K562 (cell line): ENCODE results near the gene TOMM5. TPM values are rescaled to one million over a fixed set of nuclear protein-coding genes. Genes with fewer than 3 reads are reported as not detected.

Experiments
- DIDO1 ChIP-seq: fragments of 450-650 bp; IDR thresholded peaks from 2 replicates; pipeline ENCODE4 v1.6.1; 2016; ENCODE audit warnings: low read depth, missing biosample characterization, missing genetic modification characterization
- ETS2 ChIP-seq: IDR thresholded peaks from 2 replicates; pipeline ENCODE4 v1.6.1; 2016; ENCODE audit warnings: borderline replicate concordance, missing genetic modification characterization, mild to moderate bottlenecking, moderate library complexity, missing compliant biosample characterization; ENCODE audit not compliant: poor library complexity, severe bottlenecking
- GATA2 ChIP-seq: sonication (generic); formaldehyde crosslinking; IDR thresholded peaks from 2 replicates; pipeline ENCODE4 v1.4.0; 2020; ENCODE audit warnings: mild to moderate bottlenecking, missing genetic modification reagents
- HDAC2 ChIP-seq: fragments of 450-650 bp; IDR thresholded peaks from 2 replicates; pipeline ENCODE4 v1.6.1; 2016; ENCODE audit warnings: mild to moderate bottlenecking
- HLTF ChIP-seq: fragments of 450-650 bp; IDR thresholded peaks from 2 replicates; pipeline ENCODE4 v1.6.1; 2016
- KHSRP ChIP-seq: fragments of 450-650 bp; IDR thresholded peaks from 2 replicates; pipeline ENCODE4 v1.6.1; 2017
- PTTG1 ChIP-seq: fragments of 450-650 bp; IDR thresholded peaks from 2 replicates; pipeline ENCODE4 v1.6.1; 2016; ENCODE audit warnings: low read depth, mild to moderate bottlenecking, missing genetic modification characterization, missing compliant biosample characterization
- SP1 ChIP-seq: sonication (generic); formaldehyde crosslinking; IDR thresholded peaks from 2 replicates; pipeline ENCODE4 v1.8.1; 2022; ENCODE audit warnings: mild to moderate bottlenecking, missing genetic modification reagents
- STAT5B ChIP-seq: fragments of 250-450 bp; sonication (Bioruptor Pico); IDR thresholded peaks from 2 replicates; pipeline ENCODE4 v1.8.0; 2021; ENCODE audit warnings: mild to moderate bottlenecking, inconsistent platforms
- TCF3 ChIP-seq: sonication (generic); formaldehyde crosslinking; IDR thresholded peaks from 2 replicates; pipeline ENCODE4 v1.4.0; 2020; ENCODE audit warnings: mild to moderate bottlenecking, missing genetic modification reagents
- THAP12 ChIP-seq: fragments of 250-450 bp; sonication (Bioruptor Pico); IDR thresholded peaks from 2 replicates; pipeline ENCODE4 v1.9.0; 2021; ENCODE audit warnings: mild to moderate bottlenecking, inconsistent platforms
- ZBED1 ChIP-seq: IDR thresholded peaks from 2 replicates; pipeline ENCODE4 v1.6.1; 2014
- ZBTB1 ChIP-seq: sonication (generic); formaldehyde crosslinking; IDR thresholded peaks from 2 replicates; pipeline ENCODE4 v1.8.1; 2023; ENCODE audit warnings: missing genetic modification reagents, low read depth, mild to moderate bottlenecking, borderline replicate concordance
- ZBTB11 ChIP-seq, 3 experiments: fragments of 200-800 bp in 1 of 3; fragments of 250-450 bp in 1 of 3; fragments of 450-650 bp in 1 of 3; sonication (Bioruptor Pico) in 1 of 3; sonication (Bioruptor generic) in 1 of 3; formaldehyde crosslinking in 1 of 3; IDR thresholded peaks; 2 replicates each; pipeline versions ENCODE4 v1.6.1 to v1.8.0; 2016 to 2022; ENCODE audit warnings: mild to moderate bottlenecking in 2 of 3, missing genetic modification characterization in 2 of 3, missing compliant biosample characterization in 1 of 3, moderate library complexity in 1 of 3
- ZNF146 ChIP-seq: IDR thresholded peaks from one replicate; pipeline ENCODE4 v1.6.1; 2018; ENCODE audit warnings: missing compliant biosample characterization; ENCODE audit not compliant: unreplicated experiment
- ZNF717 ChIP-seq: fragments of 250-450 bp; sonication (Bioruptor Pico); IDR thresholded peaks from 2 replicates; pipeline ENCODE4 v1.5.0; 2021
- polyA plus RNA-seq, 8 experiments: library from polyadenylated mRNA; depleted of rRNA in 4 of 8; stranded (reverse) in 5 of 8; unstranded in 3 of 8; fragments of >200 nt; fragmentation: Nextera tagmentation in 2 of 8; fragmentation: Illumina TruSeq in 1 of 8; extraction: Ambion mirVana in 2 of 8; extraction: Trizol in 1 of 8; gene quantifications; 2 replicates each; pipeline versions ENCODE4 v1.2.1 to v1.2.3, GENCODE V29; 2011 to 2014; ENCODE audit warnings: inconsistent platforms in 1 of 8, missing spikeins in 1 of 8
- total RNA-seq, 7 experiments: library from RNA; depleted of rRNA in 6 of 7; stranded (reverse); fragments of >200 nt in 6 of 7; fragmentation: Illumina TruSeq in 2 of 7; extraction: Trizol in 2 of 7; gene quantifications; 2 replicates each; pipeline versions ENCODE4 v1.2.1 to v1.2.3, GENCODE V29; 2011 to 2021; ENCODE audit warnings: low replicate concordance in 1 of 7
- TF ChIP-seq, protein P1 (sequence below): fragments of 250-450 bp; sonication (Bioruptor Pico); IDR thresholded peaks from 2 replicates; pipeline ENCODE4 v1.4.0; 2020; ENCODE audit warnings: borderline replicate concordance
- TF ChIP-seq, protein P2 (sequence below): sonication (generic); formaldehyde crosslinking; IDR thresholded peaks from 2 replicates; pipeline ENCODE4 v1.5.0; 2020; ENCODE audit warnings: missing genetic modification reagents

The TOMM5 gene
- total and polyA plus RNA-seq, 9 of the 15 experiments (the other 6 are each of a cell fraction or from before 2014, with no cell fraction given): 262 to 1,742 (median 496) TPM

DNA sequence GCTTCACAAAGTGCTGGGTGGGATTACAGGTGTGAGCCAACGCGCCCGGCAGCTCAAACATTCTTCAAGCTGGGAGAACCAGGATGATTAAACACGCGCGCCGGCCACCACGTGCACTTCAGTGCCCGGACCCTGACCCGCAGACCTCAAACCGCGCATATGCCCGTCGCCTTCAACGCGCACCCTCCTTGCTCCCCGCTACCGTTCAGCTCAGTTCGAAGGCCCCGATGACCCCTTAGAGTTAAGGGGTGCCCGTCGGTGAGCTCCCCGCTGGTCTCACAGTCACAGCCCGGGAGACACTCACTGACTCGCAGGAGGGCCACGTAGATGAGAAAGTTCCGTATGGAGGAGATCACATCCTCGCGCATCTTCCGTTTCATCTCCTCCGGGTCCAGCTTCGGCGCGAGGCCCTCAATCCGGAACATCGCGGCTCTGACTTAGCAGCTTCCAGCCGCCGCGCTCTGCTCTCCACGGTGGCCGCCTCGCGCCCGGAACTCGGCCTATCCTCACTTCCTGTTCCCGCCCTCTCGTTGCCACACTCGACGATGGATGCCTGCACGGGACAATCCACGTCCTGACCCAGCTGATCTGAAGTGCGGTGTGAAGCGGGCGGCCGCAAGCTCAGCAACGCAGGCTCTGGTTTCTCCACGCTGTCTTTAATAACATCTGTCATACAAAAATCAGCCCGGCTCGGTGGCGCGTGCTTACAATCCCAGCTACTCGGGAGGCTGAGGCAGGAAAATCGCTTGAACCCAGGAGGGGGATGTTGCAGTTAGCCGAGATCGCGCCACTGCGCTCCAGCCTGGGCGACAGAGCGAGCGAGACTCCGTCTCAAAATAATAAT lies at the start of gene TOMM5 (continued):
- TF ChIP-seq SP1 (CRISPR knock-in tag) (peak; percentile 86), PTTG1 (tag) (no peak), HLTF (0 out of 2 replicates have a peak, but pooled peaks have one; percentile 12), ZNF146 (CRISPR knock-in tag) (peak; percentile 32), ZBTB1 (peak; percentile 77; the same call in 1 of the 2 replicates), STAT5B (CRISPR knock-in tag) (no peak), ZBTB11 (CRISPR knock-in tag; IDR thresholded peaks at IDR 0.05) (peak in 2 of 3 experiments; percentile 72 to 96; a peak in 4 of 6 replicates), ZBED1 (0 out of 2 replicates have a peak, but pooled peaks have one; percentile 41), ZNF717 (0 out of 2 replicates have a peak, but pooled peaks have one; percentile 30), GATA2 (CRISPR knock-in tag) (no peak), HDAC2 (peak; percentile 70), DIDO1 (tag) (peak; percentile 92), THAP12 (CRISPR knock-in tag) (peak; percentile 88), KHSRP (no peak), ETS2 (no peak), TCF3 (CRISPR knock-in tag) (peak; percentile 26)
- TF ChIP-seq, protein P1, sequence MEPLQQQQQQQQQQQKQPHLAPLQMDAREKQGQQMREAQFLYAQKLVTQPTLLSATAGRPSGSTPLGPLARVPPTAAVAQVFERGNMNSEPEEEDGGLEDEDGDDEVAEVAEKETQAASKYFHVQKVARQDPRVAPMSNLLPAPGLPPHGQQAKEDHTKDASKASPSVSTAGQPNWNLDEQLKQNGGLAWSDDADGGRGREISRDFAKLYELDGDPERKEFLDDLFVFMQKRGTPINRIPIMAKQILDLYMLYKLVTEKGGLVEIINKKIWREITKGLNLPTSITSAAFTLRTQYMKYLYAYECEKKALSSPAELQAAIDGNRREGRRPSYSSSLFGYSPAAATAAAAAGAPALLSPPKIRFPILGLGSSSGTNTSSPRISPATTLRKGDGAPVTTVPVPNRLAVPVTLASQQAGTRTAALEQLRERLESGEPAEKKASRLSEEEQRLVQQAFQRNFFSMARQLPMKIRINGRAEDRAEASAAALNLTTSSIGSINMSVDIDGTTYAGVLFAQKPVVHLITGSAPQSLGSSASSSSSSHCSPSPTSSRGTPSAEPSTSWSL (CRISPR knock-in tag): no peak
- TF ChIP-seq, protein P2, sequence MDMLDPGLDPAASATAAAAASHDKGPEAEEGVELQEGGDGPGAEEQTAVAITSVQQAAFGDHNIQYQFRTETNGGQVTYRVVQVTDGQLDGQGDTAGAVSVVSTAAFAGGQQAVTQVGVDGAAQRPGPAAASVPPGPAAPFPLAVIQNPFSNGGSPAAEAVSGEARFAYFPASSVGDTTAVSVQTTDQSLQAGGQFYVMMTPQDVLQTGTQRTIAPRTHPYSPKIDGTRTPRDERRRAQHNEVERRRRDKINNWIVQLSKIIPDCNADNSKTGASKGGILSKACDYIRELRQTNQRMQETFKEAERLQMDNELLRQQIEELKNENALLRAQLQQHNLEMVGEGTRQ (CRISPR knock-in tag): no peak
